WTC11 (cell line): ENCODE measurements around the gene CLEC2L.

Source experiments
- ZNF396 ChIP-seq: fragments of 250-450 bp; sonication (Bioruptor Pico); IDR thresholded peaks from 2 replicates; pipeline ENCODE4 v1.8.0; 2021; ENCODE audit warnings: mild to moderate bottlenecking, moderate library complexity, borderline replicate concordance
- TF ChIP-seq, protein P1 (sequence below): sonication (generic); formaldehyde crosslinking; conservative IDR thresholded peaks from 2 replicates; pipeline ENCODE4 v1.8.1; 2022; ENCODE audit warnings: mild to moderate bottlenecking, missing genetic modification reagents
- TF ChIP-seq, protein P2 (sequence below): sonication (generic); formaldehyde crosslinking; IDR thresholded peaks from 2 replicates; pipeline ENCODE4 v1.8.1; 2022; ENCODE audit warnings: low read depth, missing genetic modification reagents, borderline replicate concordance
- TF ChIP-seq, protein P3 (sequence below): sonication (generic); formaldehyde crosslinking; IDR thresholded peaks from 2 replicates; pipeline ENCODE4 v1.8.0; 2022; ENCODE audit warnings: mild to moderate bottlenecking, missing genetic modification reagents

DNA sequence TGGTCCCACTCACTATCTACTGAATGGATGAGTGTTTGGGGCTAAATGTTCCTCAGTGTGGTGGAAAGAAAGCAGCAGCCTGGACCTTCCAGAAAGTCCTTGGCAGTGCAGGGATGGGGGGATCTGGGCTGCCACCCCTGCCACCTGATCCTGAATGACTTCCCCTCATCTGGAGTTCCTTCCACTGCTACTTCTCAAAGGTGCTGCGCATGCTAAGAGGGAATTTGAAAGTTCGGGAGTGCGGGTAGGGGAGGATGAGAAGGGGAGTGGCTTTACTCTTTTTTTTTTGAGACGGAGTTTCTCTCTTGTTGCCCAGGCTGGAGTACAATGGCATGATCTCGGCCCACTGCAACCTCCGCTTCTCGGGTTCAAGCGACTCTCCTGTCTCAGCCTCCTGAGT is 41.4 kb upstream of the CLEC2L start:
- TF ChIP-seq, protein P1, sequence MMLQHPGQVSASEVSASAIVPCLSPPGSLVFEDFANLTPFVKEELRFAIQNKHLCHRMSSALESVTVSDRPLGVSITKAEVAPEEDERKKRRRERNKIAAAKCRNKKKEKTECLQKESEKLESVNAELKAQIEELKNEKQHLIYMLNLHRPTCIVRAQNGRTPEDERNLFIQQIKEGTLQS (CRISPR knock-in tag) = no peak
- TF ChIP-seq, protein P2, sequence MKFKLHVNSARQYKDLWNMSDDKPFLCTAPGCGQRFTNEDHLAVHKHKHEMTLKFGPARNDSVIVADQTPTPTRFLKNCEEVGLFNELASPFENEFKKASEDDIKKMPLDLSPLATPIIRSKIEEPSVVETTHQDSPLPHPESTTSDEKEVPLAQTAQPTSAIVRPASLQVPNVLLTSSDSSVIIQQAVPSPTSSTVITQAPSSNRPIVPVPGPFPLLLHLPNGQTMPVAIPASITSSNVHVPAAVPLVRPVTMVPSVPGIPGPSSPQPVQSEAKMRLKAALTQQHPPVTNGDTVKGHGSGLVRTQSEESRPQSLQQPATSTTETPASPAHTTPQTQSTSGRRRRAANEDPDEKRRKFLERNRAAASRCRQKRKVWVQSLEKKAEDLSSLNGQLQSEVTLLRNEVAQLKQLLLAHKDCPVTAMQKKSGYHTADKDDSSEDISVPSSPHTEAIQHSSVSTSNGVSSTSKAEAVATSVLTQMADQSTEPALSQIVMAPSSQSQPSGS (CRISPR knock-in tag) = no peak
- TF ChIP-seq ZNF396 (CRISPR knock-in tag) = no peak
- TF ChIP-seq, protein P3, sequence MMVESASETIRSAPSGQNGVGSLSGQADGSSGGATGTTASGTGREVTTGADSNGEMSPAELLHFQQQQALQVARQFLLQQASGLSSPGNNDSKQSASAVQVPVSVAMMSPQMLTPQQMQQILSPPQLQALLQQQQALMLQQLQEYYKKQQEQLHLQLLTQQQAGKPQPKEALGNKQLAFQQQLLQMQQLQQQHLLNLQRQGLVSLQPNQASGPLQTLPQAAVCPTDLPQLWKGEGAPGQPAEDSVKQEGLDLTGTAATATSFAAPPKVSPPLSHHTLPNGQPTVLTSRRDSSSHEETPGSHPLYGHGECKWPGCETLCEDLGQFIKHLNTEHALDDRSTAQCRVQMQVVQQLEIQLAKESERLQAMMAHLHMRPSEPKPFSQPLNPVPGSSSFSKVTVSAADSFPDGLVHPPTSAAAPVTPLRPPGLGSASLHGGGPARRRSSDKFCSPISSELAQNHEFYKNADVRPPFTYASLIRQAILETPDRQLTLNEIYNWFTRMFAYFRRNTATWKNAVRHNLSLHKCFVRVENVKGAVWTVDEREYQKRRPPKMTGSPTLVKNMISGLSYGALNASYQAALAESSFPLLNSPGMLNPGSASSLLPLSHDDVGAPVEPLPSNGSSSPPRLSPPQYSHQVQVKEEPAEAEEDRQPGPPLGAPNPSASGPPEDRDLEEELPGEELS (CRISPR knock-in tag) = no peak
